Measurements from ENCODE around the gene PLA2G3. TPM values are rescaled to one million over a fixed set of nuclear protein-coding genes. Genes with fewer than 3 reads are reported as not detected.
A peak's percentile ranks its signal among the peaks of the same experiment; 100 is the strongest.

PLA2G3 gene
- total RNA-seq, 3 donors from 2014 or later: 0.22 TPM; not detected in 2

GRCh38 chr22:31140746-31141145, 438 bp upstream of the PLA2G3 start:
- Histone ChIP-seq H3K4me1 (ENCODE audit: low read depth) (no peaks in the 10 kb centered on the region), H3K4me3 (no peak overlapping the region), H3K36me3 (ENCODE audit: low read depth) (no peaks in the 10 kb centered on the region), H3K9me3 (no peaks in the 10 kb centered on the region)
- ATAC-seq (peak; percentile 11), DNase-seq (no peak)
- TF ChIP-seq, protein P1, sequence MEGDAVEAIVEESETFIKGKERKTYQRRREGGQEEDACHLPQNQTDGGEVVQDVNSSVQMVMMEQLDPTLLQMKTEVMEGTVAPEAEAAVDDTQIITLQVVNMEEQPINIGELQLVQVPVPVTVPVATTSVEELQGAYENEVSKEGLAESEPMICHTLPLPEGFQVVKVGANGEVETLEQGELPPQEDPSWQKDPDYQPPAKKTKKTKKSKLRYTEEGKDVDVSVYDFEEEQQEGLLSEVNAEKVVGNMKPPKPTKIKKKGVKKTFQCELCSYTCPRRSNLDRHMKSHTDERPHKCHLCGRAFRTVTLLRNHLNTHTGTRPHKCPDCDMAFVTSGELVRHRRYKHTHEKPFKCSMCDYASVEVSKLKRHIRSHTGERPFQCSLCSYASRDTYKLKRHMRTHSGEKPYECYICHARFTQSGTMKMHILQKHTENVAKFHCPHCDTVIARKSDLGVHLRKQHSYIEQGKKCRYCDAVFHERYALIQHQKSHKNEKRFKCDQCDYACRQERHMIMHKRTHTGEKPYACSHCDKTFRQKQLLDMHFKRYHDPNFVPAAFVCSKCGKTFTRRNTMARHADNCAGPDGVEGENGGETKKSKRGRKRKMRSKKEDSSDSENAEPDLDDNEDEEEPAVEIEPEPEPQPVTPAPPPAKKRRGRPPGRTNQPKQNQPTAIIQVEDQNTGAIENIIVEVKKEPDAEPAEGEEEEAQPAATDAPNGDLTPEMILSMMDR (IDR thresholded peaks at IDR 0.05): no peak
- intact Hi-C loops (cut with DNase I, micrococcal nuclease): loop anchor here in 1 of 2 donors (10.0 kb wide), 1 partner anchor 186 kb away; no protein-coding TSS in a partner anchor

DNA sequence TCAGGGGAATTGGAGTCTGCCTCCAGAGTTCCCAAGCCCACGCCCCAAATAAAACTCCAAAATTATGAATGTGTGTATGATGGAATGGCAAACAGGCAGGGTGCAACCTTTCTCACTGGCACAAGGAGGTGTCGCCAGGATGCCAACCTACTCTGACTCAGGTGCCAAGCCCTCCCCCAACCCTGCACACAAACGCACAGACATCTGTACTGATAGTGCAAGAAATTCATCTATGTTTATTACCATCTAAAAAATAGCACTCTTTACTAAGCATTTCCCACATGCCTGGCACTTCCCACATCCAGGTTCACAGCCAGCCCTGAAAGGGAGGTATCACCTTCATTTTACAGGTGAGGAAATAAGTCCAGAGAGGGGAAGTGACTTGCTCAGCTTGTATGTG, 1.2 kb downstream of the PLA2G3 start:
- Histone ChIP-seq H3K4me1 (ENCODE audit: low read depth) (no peaks in the 10 kb centered on the region), H3K4me3 (no peak overlapping the region), H3K36me3 (ENCODE audit: low read depth) (no peaks in the 10 kb centered on the region), H3K9me3 (no peaks in the 10 kb centered on the region)
- ATAC-seq (no peak), DNase-seq (no peak)
- TF ChIP-seq, protein P1 (IDR thresholded peaks at IDR 0.05): no peak
- intact Hi-C loops (cut with DNase I, micrococcal nuclease): no loop called here

GRCh38 chr22:31138126-31138525, 2.2 kb downstream of the PLA2G3 start:
- H3K36me3 ChIP-seq (ENCODE audit: low read depth): no peaks in the 10 kb centered on the region
- no peak overlapping the region for H3K4me3 ChIP-seq
- TF ChIP-seq, protein P1 (IDR thresholded peaks at IDR 0.05): no peak
- H3K4me1 ChIP-seq (ENCODE audit: low read depth): no peaks in the 10 kb centered on the region
- no peak for DNase-seq
- intact Hi-C loops (cut with DNase I, micrococcal nuclease): no loop called here
- ATAC-seq: no peak
- no peaks in the 10 kb centered on the region for H3K9me3 ChIP-seq

GRCh38 chr22:31137721-31138120, 2.6 kb downstream of the PLA2G3 start:
- Histone ChIP-seq H3K4me3 (no peak overlapping the region), H3K4me1 (ENCODE audit: low read depth) (no peaks in the 10 kb centered on the region), H3K9me3 (no peaks in the 10 kb centered on the region), H3K36me3 (ENCODE audit: low read depth) (no peaks in the 10 kb centered on the region)
- no peak for DNase-seq
- intact Hi-C loops (cut with DNase I, micrococcal nuclease): no loop called here
- TF ChIP-seq, protein P1 (IDR thresholded peaks at IDR 0.05): no peak
- no peak for ATAC-seq

GRCh38 chr22:31136711-31137110, 3.6 kb downstream of the PLA2G3 start:
- Histone ChIP-seq H3K9me3 (no peaks in the 10 kb centered on the region), H3K36me3 (ENCODE audit: low read depth) (no peaks in the 10 kb centered on the region), H3K4me3 (no peak overlapping the region), H3K4me1 (ENCODE audit: low read depth) (no peaks in the 10 kb centered on the region)
- no peak for DNase-seq
- ATAC-seq: no peak
- intact Hi-C loops (cut with DNase I, micrococcal nuclease): no loop called here
- TF ChIP-seq, protein P1 (IDR thresholded peaks at IDR 0.05): no peak

- H3K9me3 ChIP-seq: no peaks in the 10 kb centered on the region
- no peak for ATAC-seq
- H3K4me1 ChIP-seq (ENCODE audit: low read depth): no peaks in the 10 kb centered on the region
- DNase-seq: no peak
- H3K4me3 ChIP-seq: no peak overlapping the region
- H3K36me3 ChIP-seq (ENCODE audit: low read depth): no peaks in the 10 kb centered on the region
- TF ChIP-seq, protein P1 (IDR thresholded peaks at IDR 0.05): no peak
- intact Hi-C loops (cut with DNase I, micrococcal nuclease): no loop called here
These were observed 4.2 kb downstream of the PLA2G3 start for GRCh38 chr22:31136155-31136554.
